MM.1S (cell line): ENCODE measurements around the gene CCDC88C.

Source experiments
- EZH2 ChIP-seq: fragments of 300-600 bp; sonication (generic); optimal IDR thresholded peaks from 2 replicates; pipeline ENCODE3; 2017; ENCODE audit warnings: low read depth, mild to moderate bottlenecking, antibody characterized with exemption, low read length, mixed read lengths
- EZH2phosphoT487 ChIP-seq: fragments of 300-600 bp; sonication (generic); IDR thresholded peaks from 2 replicates; pipeline ENCODE4 v1.6.1; 2018; ENCODE audit warnings: antibody characterized with exemption, low read length
- TF ChIP-seq, protein P1 (sequence below): fragments of 300-600 bp; sonication (generic); IDR thresholded peaks from 2 replicates; pipeline ENCODE4 v1.5.1; 2016; ENCODE audit warnings: antibody characterized with exemption, low read length, mixed read lengths

DNA sequence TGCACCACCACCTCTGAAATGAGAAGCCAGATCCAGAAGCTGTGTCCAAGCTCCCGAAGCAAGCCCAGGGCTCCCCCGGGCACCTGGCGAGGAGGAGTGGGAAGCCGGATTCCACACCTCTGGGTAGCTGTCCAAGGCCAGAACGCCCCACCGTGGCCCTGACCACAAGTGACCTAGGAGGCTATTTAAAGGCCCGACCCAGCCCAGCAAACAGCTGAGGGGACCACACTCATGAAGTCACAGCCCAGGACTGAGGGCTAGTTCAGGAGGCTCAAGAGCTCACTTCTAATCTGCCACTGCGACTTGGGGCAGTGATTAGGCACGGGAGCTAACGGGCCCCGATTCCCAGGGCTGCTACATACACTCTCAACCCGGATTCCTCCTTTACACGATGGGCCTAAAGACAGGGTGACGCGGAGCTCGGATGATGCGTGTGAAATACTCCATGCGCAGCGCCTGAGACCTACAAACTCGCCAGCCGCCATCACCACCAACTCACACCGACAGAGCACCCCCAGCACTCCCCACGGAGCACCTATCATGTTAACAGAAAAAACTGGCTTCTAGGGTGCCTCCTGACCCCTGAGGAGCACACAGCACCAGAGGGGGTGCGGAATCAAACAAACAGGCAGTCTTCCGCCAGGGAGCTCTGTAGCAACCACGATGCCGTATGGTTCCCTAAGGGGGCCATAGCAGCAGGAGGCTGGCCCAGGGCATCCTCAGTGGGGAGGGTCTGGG, 89.1 kb downstream of the CCDC88C start:
- TF ChIP-seq, protein P1, sequence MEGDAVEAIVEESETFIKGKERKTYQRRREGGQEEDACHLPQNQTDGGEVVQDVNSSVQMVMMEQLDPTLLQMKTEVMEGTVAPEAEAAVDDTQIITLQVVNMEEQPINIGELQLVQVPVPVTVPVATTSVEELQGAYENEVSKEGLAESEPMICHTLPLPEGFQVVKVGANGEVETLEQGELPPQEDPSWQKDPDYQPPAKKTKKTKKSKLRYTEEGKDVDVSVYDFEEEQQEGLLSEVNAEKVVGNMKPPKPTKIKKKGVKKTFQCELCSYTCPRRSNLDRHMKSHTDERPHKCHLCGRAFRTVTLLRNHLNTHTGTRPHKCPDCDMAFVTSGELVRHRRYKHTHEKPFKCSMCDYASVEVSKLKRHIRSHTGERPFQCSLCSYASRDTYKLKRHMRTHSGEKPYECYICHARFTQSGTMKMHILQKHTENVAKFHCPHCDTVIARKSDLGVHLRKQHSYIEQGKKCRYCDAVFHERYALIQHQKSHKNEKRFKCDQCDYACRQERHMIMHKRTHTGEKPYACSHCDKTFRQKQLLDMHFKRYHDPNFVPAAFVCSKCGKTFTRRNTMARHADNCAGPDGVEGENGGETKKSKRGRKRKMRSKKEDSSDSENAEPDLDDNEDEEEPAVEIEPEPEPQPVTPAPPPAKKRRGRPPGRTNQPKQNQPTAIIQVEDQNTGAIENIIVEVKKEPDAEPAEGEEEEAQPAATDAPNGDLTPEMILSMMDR, result no peak
- TF ChIP-seq EZH2 (no peak), EZH2phosphoT487 (no peak)
